ENCODE measurements around the gene COLEC12.

- TF ChIP-seq POLR2AphosphoS5 (IDR thresholded peaks at IDR 0.05; ENCODE audit: insufficient read depth, low read depth, low read length) (no peak), MYC (IDR thresholded peaks at IDR 0.05; ENCODE audit: low read depth, low read length) (no peak)
These were observed 83.0 kb downstream of the COLEC12 start for GRCh38 chr18:417495-417894.
